Central memory CD8-positive, alpha-beta T cell (primary cell): ENCODE measurements around the gene PLTP.

Experiments
- ATAC-seq: fragments of 150-1000 bp; cut with Tn5 transposase; replicated peaks from 2 replicates; pipeline ENCODE4 v1.10.0; 2022; ENCODE audit warnings: mild to moderate bottlenecking, moderate FRiP score, moderate number of reproducible peaks; ENCODE audit not compliant: poor library complexity, severe bottlenecking; ENCODE audit errors: extremely low read depth
- DNase-seq, 2 donors: peaks; one replicate each; pipeline ENCODE4 v3.0.0; 2021; ENCODE audit warnings: low spot score in 2 of 2
- H3K27ac Mint-ChIP-seq: one replicate; pipeline ENCODE4 v1.8.0; 2022; ENCODE audit warnings: low read depth, mild to moderate bottlenecking, moderate library complexity, mixed read lengths
- H3K27me3 Mint-ChIP-seq: one replicate; pipeline ENCODE4 v1.8.0; 2022; ENCODE audit warnings: mixed read lengths
- H3K36me3 Mint-ChIP-seq: one replicate; pipeline ENCODE4 v1.8.0; 2022; ENCODE audit warnings: mild to moderate bottlenecking, moderate library complexity, mixed read lengths; ENCODE audit not compliant: insufficient read depth
- H3K4me1 Mint-ChIP-seq: one replicate; pipeline ENCODE4 v1.8.0; 2022; ENCODE audit warnings: mixed read lengths
- H3K4me3 Mint-ChIP-seq: one replicate; pipeline ENCODE4 v1.8.0; 2022; ENCODE audit warnings: mild to moderate bottlenecking, moderate library complexity, mixed read lengths
- H3K9me3 Mint-ChIP-seq: one replicate; pipeline ENCODE4 v1.8.0; 2022; ENCODE audit warnings: mixed read lengths

The PLTP gene

DNA sequence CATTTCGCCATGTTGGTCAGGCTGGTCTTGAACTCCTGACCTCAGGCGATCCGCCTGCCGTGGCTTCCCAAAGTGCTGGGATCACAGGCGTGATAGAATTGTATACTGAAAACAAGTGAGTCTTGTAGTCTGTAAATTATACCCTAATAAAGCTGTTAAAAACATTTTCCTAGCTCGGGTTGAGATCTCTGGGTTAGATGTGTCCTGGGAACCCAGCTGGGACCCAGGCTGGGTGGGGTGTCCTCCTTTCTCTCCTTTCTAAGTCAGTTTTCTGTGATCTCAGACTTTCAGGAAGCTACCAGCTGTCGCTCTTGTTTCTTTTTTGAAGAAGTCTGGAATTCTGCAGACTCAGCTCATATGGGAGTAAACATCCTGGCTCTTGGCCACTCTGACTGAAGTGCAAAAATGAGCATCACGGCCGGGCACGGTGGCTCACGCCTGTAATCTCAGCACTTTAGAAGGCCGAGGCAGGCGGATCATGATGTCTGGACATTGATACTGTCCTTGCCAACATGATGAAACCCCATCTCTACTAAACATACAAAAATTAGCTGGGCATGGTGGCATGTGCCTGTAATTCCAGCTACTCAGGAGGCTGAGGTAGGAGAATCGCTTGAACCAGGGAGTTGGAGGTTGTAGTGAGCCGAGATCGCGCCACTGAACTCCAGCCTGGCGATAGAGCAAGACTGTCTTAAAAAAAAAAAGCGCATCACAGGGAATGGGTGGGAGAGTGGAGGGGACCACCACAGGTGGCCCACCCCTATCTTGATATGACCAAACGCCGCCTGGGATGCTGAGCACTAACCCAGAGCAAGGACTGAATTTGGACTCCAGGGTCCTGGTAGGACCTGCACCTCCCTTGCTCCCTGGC, 12.7 kb upstream of the PLTP start:
- no peak overlapping the region for H3K4me3 Mint-ChIP-seq
- H3K9me3 Mint-ChIP-seq, result no peaks in the 10 kb centered on the region
- peaks cover 26% of the 10 kb centered on the region for H3K27me3 Mint-ChIP-seq
- peaks cover 4% of the 10 kb centered on the region for H3K36me3 Mint-ChIP-seq
- peaks cover 5% of the 10 kb centered on the region for H3K4me1 Mint-ChIP-seq
- DNase-seq, result no peak
- H3K27ac Mint-ChIP-seq, result no peak overlapping the region
- no peak for ATAC-seq

DNA sequence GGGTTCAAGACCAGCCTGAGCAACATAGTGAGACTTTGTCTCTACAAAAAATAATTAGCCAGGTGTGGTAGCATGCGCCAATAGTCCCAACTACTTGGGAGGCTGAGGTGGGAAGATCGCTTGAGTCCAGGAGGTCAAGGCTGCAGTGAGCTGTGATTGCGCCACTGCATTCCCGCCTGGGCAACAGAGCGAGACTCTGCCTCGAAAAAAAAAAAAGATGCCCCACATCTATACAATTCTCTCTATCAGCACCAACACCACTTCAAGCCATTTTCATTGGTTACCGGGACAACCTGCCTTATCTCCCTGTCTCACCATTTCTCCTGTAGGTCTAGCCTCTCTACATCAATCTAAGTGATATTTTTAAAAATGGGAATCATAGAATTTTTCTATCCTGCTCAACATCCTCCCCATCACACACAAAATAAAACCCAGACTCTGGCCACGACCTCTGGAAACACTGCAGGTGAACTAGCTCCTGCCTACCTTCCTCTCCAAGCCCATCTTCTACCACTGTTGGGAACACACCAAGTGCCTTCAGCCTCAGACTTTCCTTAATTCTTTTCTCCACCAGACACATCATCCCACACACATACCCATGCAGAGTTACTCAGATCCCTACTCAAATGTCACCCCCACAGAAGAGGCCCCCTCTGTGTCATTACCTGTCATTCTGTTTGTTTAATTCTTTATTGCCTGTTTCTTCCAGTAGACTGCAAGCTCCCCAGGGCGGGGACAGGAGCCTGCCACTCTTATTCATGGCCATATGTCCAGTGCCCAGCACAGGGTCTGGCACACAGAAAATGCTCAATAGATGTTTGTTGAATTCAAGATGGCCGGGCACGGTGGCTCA, 9.6 kb upstream of the PLTP start:
- H3K4me1 Mint-ChIP-seq, result no peaks in the 10 kb centered on the region
- peaks cover 2% of the 10 kb centered on the region for H3K36me3 Mint-ChIP-seq
- no peak for ATAC-seq
- peaks cover 47% of the 10 kb centered on the region for H3K27me3 Mint-ChIP-seq
- H3K27ac Mint-ChIP-seq, result no peak overlapping the region
- H3K9me3 Mint-ChIP-seq, result no peaks in the 10 kb centered on the region
- no peak overlapping the region for H3K4me3 Mint-ChIP-seq
- DNase-seq, result no peak

DNA sequence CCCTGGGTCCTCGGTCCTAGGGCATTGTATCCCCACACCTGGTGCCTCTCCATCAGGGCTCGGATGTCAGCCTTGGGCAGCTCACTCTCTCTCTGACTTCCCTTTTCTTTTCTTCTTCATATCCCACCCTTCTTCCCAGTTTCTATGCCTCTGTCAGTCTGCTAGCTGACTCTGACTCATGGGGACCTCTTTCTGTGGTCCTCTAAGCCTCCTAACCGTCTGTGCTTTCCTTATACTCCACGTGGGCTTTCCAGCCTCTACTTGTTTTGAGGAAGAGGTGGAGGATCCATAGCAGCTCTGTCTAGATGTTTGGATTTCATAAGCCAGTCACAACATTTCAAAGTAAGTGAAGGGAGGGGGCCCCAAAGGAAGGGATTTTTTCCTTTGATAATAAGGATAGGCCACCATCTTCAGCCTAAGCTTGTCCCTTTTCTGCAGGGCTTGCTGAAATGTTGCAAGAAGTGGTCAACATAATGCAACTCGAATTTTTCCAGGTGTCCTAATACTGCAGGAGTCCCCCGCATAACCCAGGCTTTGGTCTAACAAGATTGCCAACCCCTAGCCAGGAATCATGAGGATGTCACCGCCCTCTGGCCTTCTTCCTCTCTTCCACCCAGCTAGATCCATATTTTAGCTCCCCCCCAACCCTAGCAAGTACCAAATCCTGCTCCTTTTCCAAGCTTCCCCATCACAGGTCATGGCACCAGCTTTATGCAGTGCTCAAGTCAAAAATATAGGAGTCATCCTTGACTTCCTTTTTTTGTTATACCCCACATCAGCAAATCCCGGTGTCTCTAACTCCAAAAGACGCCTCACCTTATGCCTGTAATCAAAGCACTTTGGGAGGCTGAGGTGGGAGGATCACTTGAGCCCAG, 8.7 kb upstream of the PLTP start:
- Mint-ChIP-seq H3K4me1 (no peaks in the 10 kb centered on the region), H3K36me3 (peaks cover 2% of the 10 kb centered on the region), H3K27me3 (peaks cover 56% of the 10 kb centered on the region), H3K27ac (no peak overlapping the region), H3K4me3 (no peak overlapping the region), H3K9me3 (no peaks in the 10 kb centered on the region)
- ATAC-seq, result no peak
- DNase-seq, result no peak

DNA sequence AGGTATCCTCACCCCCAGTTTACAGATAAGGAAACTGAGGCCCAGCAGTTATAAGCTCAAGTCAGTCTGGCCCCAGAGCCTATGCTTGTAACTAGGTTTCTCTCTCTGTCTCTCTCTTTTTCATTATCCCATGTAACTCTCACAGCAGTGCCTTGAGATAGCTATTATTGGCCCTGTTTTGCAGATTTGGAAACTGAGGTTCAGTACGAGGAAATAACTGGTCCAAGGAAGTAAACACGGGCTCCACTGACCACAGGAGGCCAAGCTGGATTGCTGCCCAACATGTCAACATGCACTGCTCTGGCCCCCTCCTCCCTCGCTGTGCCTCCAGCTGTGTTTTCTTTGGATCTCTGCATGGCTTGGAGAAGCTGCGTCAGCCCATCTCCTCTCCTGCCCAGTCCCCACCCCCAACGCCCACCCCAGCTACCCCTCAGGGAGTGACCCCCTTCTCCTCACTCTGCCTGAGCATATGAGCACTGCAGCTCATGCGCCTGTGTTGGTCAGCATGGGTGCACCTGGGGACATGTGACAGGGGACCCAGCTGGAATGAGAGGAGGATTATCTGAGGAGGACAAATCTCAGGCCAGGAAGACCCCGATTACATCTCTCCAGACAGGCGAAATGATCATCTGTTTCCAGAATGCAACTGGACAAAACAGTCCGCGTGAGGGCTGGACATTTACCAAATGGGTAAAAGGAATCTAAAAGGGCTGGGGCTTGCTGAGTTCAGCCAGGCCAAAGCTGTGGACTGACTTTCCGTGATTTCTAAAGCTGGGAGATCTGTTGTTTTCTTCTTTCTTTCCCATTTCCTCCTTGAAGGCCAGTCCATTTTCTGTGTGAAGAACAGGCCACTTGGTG, 7.8 kb upstream of the PLTP start:
- Mint-ChIP-seq H3K27ac (no peak overlapping the region), H3K27me3 (peaks cover 61% of the 10 kb centered on the region), H3K36me3 (peaks cover 2% of the 10 kb centered on the region), H3K9me3 (no peaks in the 10 kb centered on the region), H3K4me1 (no peaks in the 10 kb centered on the region), H3K4me3 (no peak overlapping the region)
- ATAC-seq (no peak), DNase-seq (no peak)

DNA sequence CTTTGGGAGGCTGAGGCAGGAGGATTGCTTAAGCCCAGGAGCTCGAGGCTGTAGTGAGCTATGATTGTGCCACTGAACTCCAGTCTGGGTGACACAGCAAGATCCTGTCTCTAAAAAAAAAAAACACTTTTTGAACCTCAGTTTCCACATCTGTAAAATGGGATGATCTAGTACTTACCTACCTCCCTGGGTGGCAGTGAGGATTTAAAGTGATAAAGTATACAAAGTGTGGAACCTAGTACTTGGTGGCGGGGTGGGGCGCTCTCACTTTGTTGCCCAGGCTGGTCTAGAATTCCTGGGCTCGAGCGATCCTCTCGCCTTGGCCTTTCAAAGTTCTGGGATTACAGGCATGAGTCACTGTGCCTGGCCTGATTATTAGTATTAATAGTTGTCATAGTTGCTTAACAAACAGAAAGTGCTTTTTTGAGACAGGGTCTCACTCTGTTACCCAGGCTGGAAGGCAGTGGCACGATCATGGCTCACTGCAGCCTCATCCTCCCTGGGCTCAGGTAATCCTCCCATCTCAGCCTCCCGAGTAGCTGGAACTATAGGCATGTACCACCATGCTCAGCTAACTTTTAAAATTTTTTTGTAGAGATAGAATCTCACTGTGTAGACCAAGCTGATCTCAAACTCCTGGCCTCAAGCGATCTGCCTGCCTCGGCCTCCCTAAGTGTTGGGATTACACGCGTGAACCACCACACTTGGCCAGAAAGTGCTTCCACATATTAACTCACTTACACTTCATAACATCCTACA, 7.0 kb upstream of the PLTP start:
- no peak overlapping the region for H3K27ac Mint-ChIP-seq
- H3K9me3 Mint-ChIP-seq, result no peaks in the 10 kb centered on the region
- DNase-seq (no peak), ATAC-seq (no peak)
- no peak overlapping the region for H3K4me3 Mint-ChIP-seq
- no peaks in the 10 kb centered on the region for H3K4me1 Mint-ChIP-seq
- H3K36me3 Mint-ChIP-seq, result peaks cover 5% of the 10 kb centered on the region
- peaks cover 68% of the 10 kb centered on the region for H3K27me3 Mint-ChIP-seq

DNA sequence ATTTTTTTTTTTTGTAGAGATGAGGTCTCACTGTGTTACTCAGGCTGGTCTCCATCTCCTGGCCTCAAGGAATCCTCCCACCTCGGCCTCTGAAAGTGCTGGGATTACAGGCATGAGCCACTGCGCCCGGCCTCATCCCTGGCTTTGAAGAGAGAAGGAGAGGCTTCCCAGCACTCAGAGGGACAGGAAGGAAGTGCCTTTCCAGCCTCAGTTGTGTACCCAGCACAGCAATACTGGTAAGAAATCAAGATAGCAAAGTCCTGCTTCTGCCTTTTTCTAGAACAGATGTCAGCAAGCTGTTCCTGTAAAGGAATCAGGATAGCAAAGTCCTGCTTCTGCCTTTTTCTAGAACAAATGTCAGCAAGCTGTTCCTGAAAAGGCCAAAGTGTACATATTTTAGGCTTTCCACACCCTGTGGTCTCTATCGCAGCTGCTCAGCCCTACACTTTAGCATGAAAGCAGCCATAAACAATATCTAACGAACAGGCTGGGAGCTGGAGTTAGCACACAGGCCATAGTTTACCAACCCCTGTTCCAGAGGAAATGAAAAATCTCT, 6.3 kb upstream of the PLTP start:
- H3K36me3 Mint-ChIP-seq, result peaks cover 5% of the 10 kb centered on the region
- no peak overlapping the region for H3K4me3 Mint-ChIP-seq
- ATAC-seq, result no peak
- peaks cover 68% of the 10 kb centered on the region for H3K27me3 Mint-ChIP-seq
- H3K9me3 Mint-ChIP-seq, result no peaks in the 10 kb centered on the region
- DNase-seq, result no peak
- H3K4me1 Mint-ChIP-seq, result no peaks in the 10 kb centered on the region
- no peak overlapping the region for H3K27ac Mint-ChIP-seq

DNA sequence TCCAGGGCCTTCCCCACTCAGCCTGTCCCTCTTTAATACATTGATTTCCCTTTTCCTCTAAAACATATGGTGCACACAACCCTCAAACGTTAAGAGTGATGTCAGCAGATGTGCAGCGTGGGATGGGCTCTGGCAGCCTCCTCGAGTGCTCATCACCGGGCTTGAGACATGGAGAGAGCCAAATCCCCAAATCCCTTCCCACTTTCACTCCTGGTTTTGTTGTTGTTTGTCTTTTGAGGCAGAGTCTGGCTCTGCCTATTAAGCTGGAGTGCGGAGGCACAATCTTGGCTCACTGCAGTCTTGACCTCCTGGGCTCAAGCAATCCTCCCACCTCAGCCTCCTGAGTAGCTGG, 5.8 kb upstream of the PLTP start:
- Mint-ChIP-seq H3K36me3 (peaks cover 5% of the 10 kb centered on the region), H3K9me3 (no peaks in the 10 kb centered on the region), H3K27ac (no peak overlapping the region), H3K4me3 (no peak overlapping the region), H3K4me1 (no peaks in the 10 kb centered on the region), H3K27me3 (peaks cover 68% of the 10 kb centered on the region)
- no peak for DNase-seq
- no peak for ATAC-seq

DNA sequence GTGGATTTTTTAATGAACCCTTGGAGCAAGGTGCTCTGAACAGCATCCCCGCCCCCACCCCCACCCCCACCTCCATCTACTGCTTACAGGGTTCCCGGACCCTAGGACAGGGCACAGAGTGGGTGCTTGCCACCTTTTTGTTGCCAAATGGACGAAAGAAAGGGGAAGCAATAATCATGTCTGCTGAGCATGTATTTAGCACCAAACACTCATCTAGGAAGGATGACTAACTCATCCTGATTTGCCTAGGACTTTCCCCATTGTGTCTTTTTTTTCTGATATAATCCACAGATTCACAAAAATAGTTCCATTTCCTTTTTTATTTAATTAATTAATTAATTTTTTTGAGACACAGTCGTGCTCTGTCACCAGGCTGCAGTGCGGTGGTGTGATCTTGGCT, 1.2 kb upstream of the PLTP start:
- Mint-ChIP-seq H3K4me1 (peaks cover 9% of the 10 kb centered on the region), H3K27me3 (peaks cover 36% of the 10 kb centered on the region)

DNA sequence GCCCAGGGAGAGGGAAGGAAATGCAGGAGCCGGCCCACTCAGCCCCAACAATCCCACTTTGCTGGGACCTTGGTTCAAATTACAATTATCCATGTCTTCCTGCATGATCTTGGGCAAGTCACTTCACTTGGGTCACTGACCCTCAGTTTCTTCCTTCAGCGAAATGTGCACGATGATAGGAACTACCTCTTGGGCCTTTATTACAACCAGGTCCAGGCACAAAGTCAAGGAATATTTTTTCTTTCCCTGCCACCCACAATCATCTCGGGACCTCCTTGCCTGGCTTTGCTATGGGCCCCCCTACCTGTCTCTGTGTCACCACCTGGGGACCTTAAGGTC, 358 bp upstream of the PLTP start:
- Mint-ChIP-seq H3K27ac (no peak overlapping the region), H3K9me3 (no peaks in the 10 kb centered on the region), H3K36me3 (peaks cover 4% of the 10 kb centered on the region), H3K27me3 (peaks cover 28% of the 10 kb centered on the region), H3K4me3 (peak overlapping the region; percentile 66), H3K4me1 (peaks cover 9% of the 10 kb centered on the region)
- ATAC-seq, result no peak
- no peak for DNase-seq

More for the DNA sequence above, 1.2 kb upstream of the PLTP start:
- peaks cover 4% of the 10 kb centered on the region for H3K36me3 Mint-ChIP-seq
- no peaks in the 10 kb centered on the region for H3K9me3 Mint-ChIP-seq
- DNase-seq, result no peak
- ATAC-seq, result no peak
- no peak overlapping the region for H3K27ac Mint-ChIP-seq
- no peak overlapping the region for H3K4me3 Mint-ChIP-seq

DNA sequence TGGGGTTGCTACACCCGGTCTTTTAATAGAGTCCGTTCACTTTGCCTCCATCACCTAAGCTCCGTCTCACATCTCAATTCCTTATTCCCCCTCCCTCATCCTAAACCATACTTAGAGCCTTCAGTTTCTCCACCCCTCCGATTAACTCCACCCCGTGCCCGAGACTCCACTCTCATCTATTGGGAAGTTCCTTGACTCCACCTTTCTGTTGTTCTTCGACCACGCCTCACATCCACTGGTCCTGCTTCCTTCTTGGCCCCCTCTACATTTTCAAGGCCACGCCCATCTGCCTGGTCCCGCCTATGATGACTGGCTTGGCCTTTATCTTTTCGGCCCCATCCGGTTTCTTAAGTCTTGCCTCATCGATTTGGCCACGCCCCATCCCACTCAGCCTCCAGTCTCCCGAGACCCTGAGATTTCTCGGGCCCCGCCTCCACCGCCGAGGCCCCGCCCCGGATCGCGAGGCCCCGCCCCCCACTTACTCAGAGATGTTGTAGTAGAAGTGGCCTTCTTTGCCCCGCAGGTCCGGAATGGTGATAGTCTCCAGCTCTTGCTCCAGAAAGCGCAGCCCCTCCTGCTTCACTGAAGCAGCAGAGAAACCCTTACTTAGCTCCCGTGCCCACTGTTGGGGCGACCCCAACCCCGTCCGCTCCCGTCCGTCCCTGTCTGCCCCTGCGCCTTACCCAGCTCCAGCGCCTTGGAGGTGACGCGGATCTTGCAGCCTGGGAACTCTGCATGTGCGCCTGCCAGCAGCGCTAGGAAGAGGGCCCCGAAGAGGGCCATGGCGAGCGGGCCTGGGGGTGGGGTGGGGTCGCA, 1.1 kb downstream of the PLTP start:
- Mint-ChIP-seq H3K27me3 (peaks cover 14% of the 10 kb centered on the region), H3K9me3 (no peaks in the 10 kb centered on the region), H3K27ac (peak overlapping the region; percentile 64), H3K4me1 (peaks cover 9% of the 10 kb centered on the region), H3K4me3 (peak overlapping the region; percentile 66), H3K36me3 (peaks cover 4% of the 10 kb centered on the region)
- DNase-seq (peak; percentile 85 to 87), ATAC-seq (peak; percentile 84)
